ENCODE results near the gene CHST15.

GRCh38 chr10:124043310-124044142 is 49.9 kb downstream of the CHST15 start:
- TF ChIP-seq CTCF (conservative IDR thresholded peaks at IDR 0.05; ENCODE audit: low read depth, low read length) (no peak), POLR2A (IDR thresholded peaks at IDR 0.05; ENCODE audit: low read depth, low read length) (no peak), CEBPB (IDR thresholded peaks at IDR 0.05; ENCODE audit: low read depth, low read length) (no peak), RCOR1 (IDR thresholded peaks at IDR 0.05; ENCODE audit: insufficient replicate concordance, low read length) (no peak), MXI1 (IDR thresholded peaks at IDR 0.05; ENCODE audit: borderline replicate concordance, low read depth, low read length) (no peak), RAD21 (IDR thresholded peaks at IDR 0.05; ENCODE audit: low read length) (no peak), USF2 (IDR thresholded peaks at IDR 0.05; ENCODE audit: low read depth, low read length) (no peak), MAFK (IDR thresholded peaks at IDR 0.05; ENCODE audit: low read depth, low read length) (no peak), NFE2L2 (IDR thresholded peaks at IDR 0.05; ENCODE audit: low read depth, low read length) (no peak), CHD1 (IDR thresholded peaks at IDR 0.05; ENCODE audit: low read depth, low read length) (no peak), RFX5 (IDR thresholded peaks at IDR 0.05; ENCODE audit: low read depth, low read length) (no peak), MAZ (IDR thresholded peaks at IDR 0.05; ENCODE audit: borderline replicate concordance, low read depth, low read length) (no peak), FOS (IDR thresholded peaks at IDR 0.05; ENCODE audit: low read depth, low read length) (no peak), ELK1 (IDR thresholded peaks at IDR 0.05; ENCODE audit: borderline replicate concordance, low read depth, low read length) (no peak)

Measured in IMR-90 (cell line).